DND-41 (cell line): ENCODE data around the gene CSNK1G1.

Experiments
- ATAC-seq: fragments of 200-7000 bp; cut with Tn5 transposase; 3 replicates; pipeline ENCODE4 v1.9.1; 2021; ENCODE audit warnings: low read depth; ENCODE audit not compliant: insufficient read depth
- DNase-seq: peaks from one replicate; pipeline ENCODE4 v3.0.0-alpha.2; 2020
- H2AFZ ChIP-seq: 2 replicates; pipeline ENCODE4 v1.6.0; 2012; ENCODE audit warnings: low read depth, low read length
- H3K27ac ChIP-seq: 2 replicates; pipeline ENCODE4 v1.5.1; 2012; ENCODE audit warnings: low read length, inconsistent platforms
- H3K27me3 ChIP-seq: fragments of 200-600 bp; sonication (generic); 2 replicates; pipeline ENCODE4 v1.6.0; 2012; ENCODE audit warnings: low read length, mild to moderate bottlenecking, inconsistent platforms; ENCODE audit not compliant: insufficient read depth, poor library complexity
- H3K36me3 ChIP-seq: 2 replicates; pipeline ENCODE4 v1.5.1; 2012; ENCODE audit warnings: low read length, inconsistent platforms; ENCODE audit not compliant: insufficient read depth
- H3K4me1 ChIP-seq: 2 replicates; pipeline ENCODE4 v1.5.1; 2012; ENCODE audit warnings: mild to moderate bottlenecking, low read length; ENCODE audit not compliant: insufficient read depth
- H3K4me2 ChIP-seq: 2 replicates; pipeline ENCODE4 v1.6.0; 2012; ENCODE audit warnings: mild to moderate bottlenecking, moderate library complexity, low read length, inconsistent platforms; ENCODE audit not compliant: insufficient read depth
- H3K4me3 ChIP-seq, 2 experiments: fragments of 200-600 bp in 1 of 2; shearing (Covaris generic) in 1 of 2; 2 replicates each; pipeline ENCODE4 v1.5.1; 2012 to 2016; ENCODE audit warnings: inconsistent platforms in 2 of 2, low read length in 2 of 2, mild to moderate bottlenecking in 2 of 2, low read depth in 1 of 2, moderate library complexity in 1 of 2
- H3K79me2 ChIP-seq: 2 replicates; pipeline ENCODE4 v1.6.0; 2012; ENCODE audit warnings: low read length, inconsistent platforms; ENCODE audit not compliant: insufficient read depth
- H3K9ac ChIP-seq: 2 replicates; pipeline ENCODE4 v1.6.0; 2012; ENCODE audit warnings: low read depth, mild to moderate bottlenecking, inconsistent platforms, low read length, moderate library complexity
- H3K9me3 ChIP-seq: 2 replicates; pipeline ENCODE4 v1.5.1; 2012; ENCODE audit warnings: low read length, moderate library complexity, mild to moderate bottlenecking, inconsistent platforms; ENCODE audit not compliant: insufficient read depth, severe bottlenecking
- H4K20me1 ChIP-seq: 2 replicates; pipeline ENCODE4 v1.6.0; 2012; ENCODE audit warnings: low read length; ENCODE audit not compliant: insufficient read depth
- CTCF ChIP-seq: IDR thresholded peaks from 2 replicates; pipeline ENCODE4 v1.5.1; 2012; ENCODE audit warnings: borderline replicate concordance, low read length, moderate library complexity, mild to moderate bottlenecking; ENCODE audit not compliant: poor library complexity, severe bottlenecking; ENCODE audit errors: extremely low read depth
- EZH2 ChIP-seq: IDR thresholded peaks from 3 replicates; pipeline ENCODE4 v1.6.1; 2012; ENCODE audit warnings: borderline replicate concordance, low read depth, mild to moderate bottlenecking, moderate library complexity, low read length, inconsistent platforms; ENCODE audit not compliant: severe bottlenecking

Gene CSNK1G1

GRCh38 chr15:64151727-64152506 lies 204.1 kb downstream of the CSNK1G1 start, which contains the start of gene SNX22:
SNX22 (plus strand) TSS chr15:64151731; CDS start chr15:64151776, 45 bp downstream.
- Histone ChIP-seq H4K20me1 (peaks cover 8% of the 10 kb centered on the region; the same call in 1 of the 2 replicates), H3K4me3 (no peak within 1 kb of the TSS), H3K9me3 (no peaks in the 10 kb centered on the region), H2AFZ (no peak within 1 kb of the TSS), H3K4me2 (no peak within 1 kb of the TSS), H3K79me2 (no peaks in the 10 kb centered on the region), H3K4me1 (peaks cover 11% of the 10 kb centered on the region), H3K27me3 (no peaks in the 10 kb centered on the region), H3K27ac (no peak within 1 kb of the TSS), H3K36me3 (peaks cover 28% of the 10 kb centered on the region), H3K9ac (no peak within 1 kb of the TSS)
- no peak for TF ChIP-seq CTCF
- no peak for TF ChIP-seq EZH2
- DNase-seq (no peak), ATAC-seq (no peak)

- ATAC-seq (no peak), DNase-seq (no peak)
- H3K36me3 ChIP-seq: peaks cover 10% of the 10 kb centered on the region
- H3K4me3 ChIP-seq: no peak overlapping the region
- no peaks in the 10 kb centered on the region for H3K79me2 ChIP-seq
- H3K27me3 ChIP-seq: no peaks in the 10 kb centered on the region
- H3K27ac ChIP-seq: no peak overlapping the region
- no peak overlapping the region for H3K4me2 ChIP-seq
- no peak for TF ChIP-seq EZH2
- TF ChIP-seq CTCF: no peak
- H2AFZ ChIP-seq: no peak overlapping the region
- H3K9me3 ChIP-seq: no peaks in the 10 kb centered on the region
- H4K20me1 ChIP-seq: no peaks in the 10 kb centered on the region; the same call in 1 of the 2 replicates
- H3K4me1 ChIP-seq: peaks cover 11% of the 10 kb centered on the region
- no peak overlapping the region for H3K9ac ChIP-seq
Measured at GRCh38 chr15:64149893-64150578, 205.9 kb downstream of the CSNK1G1 start.

- no peaks in the 10 kb centered on the region for H3K79me2 ChIP-seq
- TF ChIP-seq CTCF (peak; percentile 49), EZH2 (no peak)
- H3K4me1 ChIP-seq: peaks cover 11% of the 10 kb centered on the region
Measured at GRCh38 chr15:64149424-64149823, 206.5 kb downstream of the CSNK1G1 start.

More at GRCh38 chr15:64149424-64149823, 206.5 kb downstream of the CSNK1G1 start:
- Histone ChIP-seq H3K4me2 (no peak overlapping the region), H3K27me3 (no peaks in the 10 kb centered on the region), H3K9ac (no peak overlapping the region), H3K9me3 (no peaks in the 10 kb centered on the region), H2AFZ (0 out of 2 replicates have a peak overlapping the region, but pooled peaks have one; percentile 4), H3K36me3 (peaks cover 13% of the 10 kb centered on the region), H3K4me3 (no peak overlapping the region), H4K20me1 (no peaks in the 10 kb centered on the region; the same call in 1 of the 2 replicates), H3K27ac (no peak overlapping the region)
- DNase-seq (peak; percentile 35), ATAC-seq (0 out of 3 replicates have a peak, but pooled peaks have one; percentile 15)
